Activated naive CD8-positive, alpha-beta T cell (primary cell): ENCODE measurements around the gene PADI4.
"Not testable (repeated sequence)": the region's sequence is repeated elsewhere in the genome, so short reads cannot be mapped to it uniquely, and the experiment has no call there.

Experiments used
- H3K27ac Mint-ChIP-seq: one replicate; pipeline ENCODE4 v1.8.0; 2021; ENCODE audit warnings: mixed read lengths
- H3K27me3 Mint-ChIP-seq: one replicate; pipeline ENCODE4 v1.8.0; 2021; ENCODE audit warnings: mixed read lengths
- H3K36me3 Mint-ChIP-seq: one replicate; pipeline ENCODE4 v1.8.0; 2021; ENCODE audit warnings: mixed read lengths
- H3K4me1 Mint-ChIP-seq: one replicate; pipeline ENCODE4 v1.8.0; 2021; ENCODE audit warnings: low read depth, mixed read lengths
- H3K4me3 Mint-ChIP-seq: one replicate; pipeline ENCODE4 v1.8.0; 2021; ENCODE audit warnings: mild to moderate bottlenecking, mixed read lengths
- H3K9me3 Mint-ChIP-seq: one replicate; pipeline ENCODE4 v1.8.0; 2021; ENCODE audit warnings: low read depth, mixed read lengths

PADI4 gene

DNA sequence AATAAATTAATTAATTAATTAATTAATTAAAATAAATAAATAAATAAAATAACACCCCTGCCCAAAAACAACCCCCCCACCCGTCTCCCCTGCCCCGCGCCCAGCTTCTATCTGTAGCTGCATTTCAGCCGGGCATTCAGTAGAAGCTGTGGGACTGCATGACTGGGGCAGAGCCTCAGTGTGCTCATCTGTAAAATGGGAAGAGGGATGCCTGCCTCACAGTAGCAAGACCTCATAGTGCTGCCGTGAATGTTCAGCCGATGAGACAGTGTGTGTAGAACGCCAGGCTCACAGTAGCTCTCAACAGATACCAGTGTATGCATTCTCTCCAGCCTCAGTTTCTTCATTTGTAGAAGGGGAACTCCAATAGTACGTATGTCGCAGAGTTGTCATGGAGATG is 8.7 kb downstream of the PADI4 start:
- Mint-ChIP-seq H3K36me3 (no peaks in the 10 kb centered on the region), H3K4me3 (no peak overlapping the region), H3K4me1 (peaks cover 4% of the 10 kb centered on the region), H3K27ac (no peak overlapping the region), H3K9me3 (no peaks in the 10 kb centered on the region), H3K27me3 (peaks cover 3% of the 10 kb centered on the region)

DNA sequence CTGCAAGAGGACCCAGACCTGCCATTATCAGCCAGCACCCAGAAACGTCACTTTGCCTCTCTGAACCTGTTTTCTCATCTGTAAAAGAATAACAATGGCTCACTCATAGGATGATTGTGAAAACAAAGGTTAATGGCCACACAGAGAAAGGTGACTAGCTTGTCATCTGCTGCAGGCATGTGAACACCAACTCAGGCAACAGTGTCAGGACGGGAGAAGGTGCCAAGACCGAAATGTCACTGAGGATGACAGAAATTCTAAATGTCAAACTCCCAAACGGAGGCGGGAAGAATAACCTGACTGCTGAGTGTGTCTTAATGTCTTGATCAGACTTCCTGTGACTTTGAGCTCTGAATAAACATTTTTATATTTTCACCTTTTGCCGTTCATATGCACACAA is 10.3 kb downstream of the PADI4 start:
- no peaks in the 10 kb centered on the region for H3K36me3 Mint-ChIP-seq
- peaks cover 3% of the 10 kb centered on the region for H3K27me3 Mint-ChIP-seq
- no peaks in the 10 kb centered on the region for H3K4me1 Mint-ChIP-seq
- H3K27ac Mint-ChIP-seq: no peak overlapping the region
- no peak overlapping the region for H3K4me3 Mint-ChIP-seq
- H3K9me3 Mint-ChIP-seq: no peaks in the 10 kb centered on the region

DNA sequence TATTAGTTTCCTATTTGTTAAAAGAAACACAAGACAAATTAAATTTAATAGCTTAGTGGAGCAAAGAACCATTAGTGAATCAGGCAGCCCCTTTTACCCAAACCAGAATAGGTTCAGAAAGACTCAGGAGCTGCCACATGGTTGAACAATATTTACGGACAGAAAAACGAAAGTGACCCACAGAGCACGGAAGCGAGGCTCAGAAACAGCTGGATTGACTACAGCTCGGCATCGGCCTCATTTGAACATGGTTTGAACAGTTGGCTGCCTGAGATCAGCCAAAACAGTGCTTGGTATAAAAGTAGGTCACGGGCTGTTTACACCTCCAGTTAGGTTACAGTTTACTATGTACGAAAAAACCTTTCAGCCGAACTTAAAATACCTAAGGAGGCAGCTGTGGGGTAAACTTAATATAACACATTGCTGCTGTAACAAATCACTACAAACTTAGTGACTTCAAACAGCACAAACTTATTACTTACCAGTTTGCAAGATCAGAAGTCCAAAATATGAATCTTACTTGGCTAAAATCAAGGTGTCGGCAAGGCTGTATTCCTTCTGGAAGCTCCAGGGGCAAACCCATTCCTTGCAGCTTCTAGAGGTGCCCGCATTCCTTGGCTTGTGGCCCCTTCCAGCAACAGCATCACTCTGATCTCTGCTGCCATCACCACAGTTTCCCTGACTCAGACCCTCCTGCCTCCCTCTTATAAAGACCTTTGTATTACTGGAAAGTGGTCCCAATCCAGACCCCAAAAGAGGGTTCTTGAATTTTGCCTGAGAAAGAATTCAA is 11.8 kb downstream of the PADI4 start:
- H3K36me3 Mint-ChIP-seq: no peaks in the 10 kb centered on the region
- no peak overlapping the region for H3K27ac Mint-ChIP-seq
- no peaks in the 10 kb centered on the region for H3K4me1 Mint-ChIP-seq
- peaks cover 3% of the 10 kb centered on the region for H3K27me3 Mint-ChIP-seq
- peaks cover 3% of the 10 kb centered on the region for H3K9me3 Mint-ChIP-seq
- H3K4me3 Mint-ChIP-seq: no peak overlapping the region

DNA sequence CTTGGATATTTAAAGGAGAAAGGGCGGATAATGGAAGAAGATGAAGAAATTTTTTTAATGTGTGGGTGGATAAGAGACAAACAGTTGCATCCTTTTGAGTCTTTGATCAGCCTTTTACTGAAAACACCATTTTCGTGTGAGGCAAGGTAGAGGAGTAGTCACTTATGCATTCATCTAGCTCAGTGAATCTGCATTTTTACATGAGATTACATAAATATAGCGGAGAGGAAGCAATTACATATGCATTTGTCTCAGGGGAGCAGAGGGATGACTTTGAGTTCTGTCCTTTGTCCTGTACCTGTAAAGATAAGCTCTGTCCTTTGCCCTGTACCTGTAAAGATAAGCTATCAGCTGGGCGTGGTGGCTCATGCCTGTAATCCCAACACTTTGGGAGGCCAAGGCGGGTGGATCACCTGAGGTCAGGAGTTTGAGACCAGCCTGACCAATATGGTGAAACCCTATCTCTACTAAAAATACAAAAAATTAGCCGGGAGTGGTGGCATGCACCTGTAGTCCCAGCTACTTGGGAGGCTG is 13.9 kb downstream of the PADI4 start:
- H3K4me3 Mint-ChIP-seq, H3K4me1 Mint-ChIP-seq, H3K27ac Mint-ChIP-seq: not testable (repeated sequence)

GRCh38 chr1:17328855-17329254 is 20.9 kb downstream of the PADI4 start:
- no peak overlapping the region for H3K4me3 Mint-ChIP-seq
- H3K4me1 Mint-ChIP-seq: no peaks in the 10 kb centered on the region
- peaks cover 7% of the 10 kb centered on the region for H3K27me3 Mint-ChIP-seq
- no peak overlapping the region for H3K27ac Mint-ChIP-seq
- H3K9me3 Mint-ChIP-seq: peaks cover 5% of the 10 kb centered on the region
- H3K36me3 Mint-ChIP-seq: no peaks in the 10 kb centered on the region

More for the DNA sequence above, 13.9 kb downstream of the PADI4 start:
- not testable (repeated sequence) for H3K36me3 Mint-ChIP-seq, H3K27me3 Mint-ChIP-seq, H3K9me3 Mint-ChIP-seq

DNA sequence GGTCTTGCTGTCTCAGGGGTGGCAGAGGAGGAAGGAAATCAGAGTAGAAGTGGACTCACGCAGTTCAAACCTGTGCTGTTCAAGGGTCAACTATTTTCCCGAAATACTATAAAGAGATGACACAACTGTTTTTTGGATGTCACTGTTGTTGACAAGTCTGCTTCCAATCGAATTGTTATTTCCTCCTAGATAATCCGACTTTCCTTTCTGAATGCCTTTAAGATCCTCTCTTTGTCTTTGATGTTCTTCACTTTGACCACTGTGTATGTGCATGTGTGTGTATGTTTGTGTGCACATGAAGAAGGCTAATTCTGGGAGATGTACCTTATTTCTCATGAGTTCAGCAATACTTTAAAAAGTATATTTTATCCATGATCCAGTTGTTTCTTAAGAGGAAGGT is 21.6 kb downstream of the PADI4 start:
- Mint-ChIP-seq H3K4me1 (no peaks in the 10 kb centered on the region), H3K27ac (no peak overlapping the region), H3K27me3 (peaks cover 7% of the 10 kb centered on the region), H3K9me3 (peaks cover 4% of the 10 kb centered on the region), H3K4me3 (no peak overlapping the region), H3K36me3 (no peaks in the 10 kb centered on the region)

- no peaks in the 10 kb centered on the region for H3K9me3 Mint-ChIP-seq
Measured at GRCh38 chr1:17330856-17331255, 22.9 kb downstream of the PADI4 start.

DNA sequence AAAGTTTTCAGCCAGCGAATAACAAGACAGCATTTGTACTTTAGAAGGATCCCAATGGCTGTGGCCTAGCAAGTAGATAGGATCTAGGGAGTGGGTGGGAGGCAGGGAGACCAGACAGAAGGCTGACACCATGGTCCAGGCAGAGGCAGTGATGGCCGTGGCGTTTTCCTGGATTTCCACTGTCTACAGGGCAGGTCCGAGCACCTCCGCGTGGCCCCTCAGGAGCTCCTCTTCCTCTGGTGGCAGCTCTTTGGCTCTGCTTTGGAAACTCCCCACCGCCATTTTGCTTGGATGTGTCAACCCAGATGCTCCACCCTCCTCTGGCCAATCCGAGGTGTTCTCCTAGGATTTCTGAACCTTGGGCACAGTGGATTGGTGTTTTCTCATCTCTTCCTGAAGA is 25.1 kb downstream of the PADI4 start:
- H3K36me3 Mint-ChIP-seq: no peaks in the 10 kb centered on the region
- no peak overlapping the region for H3K27ac Mint-ChIP-seq
- H3K4me3 Mint-ChIP-seq: no peak overlapping the region
- no peaks in the 10 kb centered on the region for H3K9me3 Mint-ChIP-seq
- no peaks in the 10 kb centered on the region for H3K4me1 Mint-ChIP-seq
- peaks cover 7% of the 10 kb centered on the region for H3K27me3 Mint-ChIP-seq

More at GRCh38 chr1:17330856-17331255, 22.9 kb downstream of the PADI4 start:
- Mint-ChIP-seq H3K4me1 (no peaks in the 10 kb centered on the region), H3K27me3 (peaks cover 7% of the 10 kb centered on the region), H3K36me3 (no peaks in the 10 kb centered on the region), H3K4me3 (no peak overlapping the region), H3K27ac (no peak overlapping the region)

DNA sequence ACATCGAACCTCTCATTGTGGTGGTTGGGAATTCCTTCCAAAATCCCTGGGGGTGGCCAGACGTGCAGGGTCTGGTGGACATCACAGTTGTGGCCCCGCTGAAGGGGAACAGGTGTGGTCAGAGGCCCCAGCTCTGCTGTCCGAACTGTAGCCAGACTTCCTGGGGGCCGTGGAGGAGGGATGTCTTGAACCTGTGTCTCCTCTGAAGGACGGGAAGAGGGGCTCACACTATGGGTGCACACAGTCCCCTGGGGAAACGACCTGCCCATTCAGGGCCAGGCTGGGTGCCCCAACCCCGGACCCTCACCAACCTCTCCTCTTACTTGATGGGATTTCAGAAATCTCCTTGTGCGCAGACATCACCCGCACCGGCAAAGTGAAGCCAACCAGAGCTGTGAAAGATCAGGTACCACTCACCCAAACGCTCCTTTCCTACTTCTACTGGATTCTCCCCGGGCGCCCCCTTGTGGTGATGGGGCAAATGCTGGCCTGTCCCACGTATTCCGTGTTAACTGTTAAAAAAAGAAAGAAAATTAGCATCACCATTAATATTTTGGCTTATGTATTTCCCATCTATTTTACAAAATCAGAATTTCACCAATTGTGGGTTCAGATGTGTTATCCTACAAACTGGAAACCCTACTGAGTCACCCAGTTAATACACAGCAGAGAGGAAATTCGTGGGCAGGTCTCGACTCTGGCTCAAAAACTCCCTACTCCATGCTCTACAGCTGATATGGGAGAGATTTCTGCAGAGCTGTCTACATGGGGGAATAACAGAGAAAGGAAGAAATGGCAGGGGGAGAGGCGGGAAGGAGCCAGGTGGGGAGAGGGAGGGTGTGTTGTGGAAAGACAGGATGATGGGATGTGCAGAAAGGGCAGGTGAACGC is 28.1 kb downstream of the PADI4 start:
- peaks cover 6% of the 10 kb centered on the region for H3K27me3 Mint-ChIP-seq
- H3K4me1 Mint-ChIP-seq: no peaks in the 10 kb centered on the region
- H3K4me3 Mint-ChIP-seq: no peak overlapping the region
- H3K36me3 Mint-ChIP-seq: no peaks in the 10 kb centered on the region
- no peaks in the 10 kb centered on the region for H3K9me3 Mint-ChIP-seq
- no peak overlapping the region for H3K27ac Mint-ChIP-seq

DNA sequence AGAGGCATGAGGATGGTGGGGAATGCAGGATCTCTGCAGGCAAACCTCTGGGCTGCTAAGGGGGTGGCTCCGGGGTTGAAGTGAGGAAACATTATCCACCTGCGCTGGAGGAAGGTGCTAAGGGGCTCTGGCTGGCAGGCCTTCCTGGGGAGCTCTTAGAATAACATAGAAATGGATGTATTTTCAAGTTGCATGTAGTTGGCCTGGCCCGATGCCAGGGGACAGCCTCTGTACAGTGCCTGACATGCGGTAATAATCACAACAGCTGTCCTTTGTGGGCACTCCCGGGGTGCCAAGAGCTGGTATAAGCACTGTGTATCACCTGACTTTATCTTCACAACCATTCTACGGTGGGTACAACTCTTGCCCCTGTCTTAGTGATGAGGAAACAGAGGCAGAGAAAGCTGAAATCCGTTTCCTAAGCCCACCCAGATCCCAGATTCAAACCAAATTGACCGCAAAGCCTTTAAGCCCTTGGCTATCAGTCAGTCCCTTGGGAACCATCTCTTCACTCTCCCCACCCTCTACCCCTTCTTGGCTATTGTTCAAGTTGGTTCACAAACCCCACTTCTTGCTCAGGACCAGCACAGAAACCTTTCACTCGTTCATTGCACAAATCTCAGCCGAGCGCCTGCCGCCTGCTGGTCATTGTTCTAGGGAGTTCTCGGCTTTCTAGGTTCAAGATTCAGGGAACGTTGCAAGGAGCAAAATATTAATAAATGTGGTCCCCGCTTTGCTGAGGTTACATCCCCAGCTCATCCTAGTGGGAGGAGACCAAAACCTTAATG is 30.9 kb downstream of the PADI4 start:
- H3K36me3 Mint-ChIP-seq: peaks cover under 1% of the 10 kb centered on the region
- H3K9me3 Mint-ChIP-seq: no peaks in the 10 kb centered on the region
- no peak overlapping the region for H3K27ac Mint-ChIP-seq
- no peak overlapping the region for H3K4me3 Mint-ChIP-seq
- no peaks in the 10 kb centered on the region for H3K4me1 Mint-ChIP-seq
- H3K27me3 Mint-ChIP-seq: peaks cover 4% of the 10 kb centered on the region

DNA sequence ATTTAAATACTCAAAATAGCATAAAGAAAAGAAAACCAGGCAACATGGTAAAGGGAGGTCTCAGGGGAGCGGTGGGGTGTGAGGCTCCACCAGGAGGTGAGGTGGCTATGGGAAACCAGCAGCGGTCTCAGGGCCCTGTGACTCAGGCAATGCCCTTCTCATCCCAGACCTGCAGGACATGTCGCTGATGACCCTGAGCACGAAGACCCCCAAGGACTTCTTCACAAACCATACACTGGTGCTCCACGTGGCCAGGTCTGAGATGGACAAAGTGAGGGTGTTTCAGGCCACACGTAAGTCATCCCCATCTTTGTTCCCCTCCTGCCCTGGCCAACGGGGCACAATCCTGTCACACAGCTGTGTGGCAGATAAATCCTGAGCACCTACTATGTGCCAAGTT is 31.5 kb downstream of the PADI4 start:
- Mint-ChIP-seq H3K4me3 (no peak overlapping the region), H3K27ac (no peak overlapping the region), H3K9me3 (no peaks in the 10 kb centered on the region), H3K4me1 (no peaks in the 10 kb centered on the region), H3K27me3 (peaks cover 4% of the 10 kb centered on the region), H3K36me3 (peaks cover 2% of the 10 kb centered on the region)

DNA sequence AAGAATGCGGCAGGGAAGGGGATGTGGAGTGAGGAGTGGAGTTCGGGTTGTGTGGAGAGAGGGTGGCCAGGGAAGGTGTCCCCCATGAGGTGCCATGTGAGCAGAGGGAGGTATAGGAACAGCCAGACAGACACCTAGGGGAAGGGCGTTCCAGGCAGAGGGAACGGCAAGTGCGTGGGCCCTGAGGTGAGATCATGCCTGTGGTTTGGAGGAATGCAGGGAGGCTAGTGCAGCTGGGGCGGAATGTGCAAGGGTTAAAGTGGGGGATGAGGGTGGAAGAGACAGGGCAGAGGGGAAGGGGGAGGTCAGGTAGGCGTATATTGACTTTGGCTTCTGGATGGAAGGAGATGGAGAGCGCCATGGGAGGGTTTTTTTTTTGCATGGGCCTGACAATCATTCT is 32.4 kb downstream of the PADI4 start:
- H3K27me3 Mint-ChIP-seq: peaks cover 4% of the 10 kb centered on the region
- no peaks in the 10 kb centered on the region for H3K4me1 Mint-ChIP-seq
- H3K4me3 Mint-ChIP-seq: no peak overlapping the region
- no peak overlapping the region for H3K27ac Mint-ChIP-seq
- peaks cover 2% of the 10 kb centered on the region for H3K36me3 Mint-ChIP-seq
- H3K9me3 Mint-ChIP-seq: no peaks in the 10 kb centered on the region

DNA sequence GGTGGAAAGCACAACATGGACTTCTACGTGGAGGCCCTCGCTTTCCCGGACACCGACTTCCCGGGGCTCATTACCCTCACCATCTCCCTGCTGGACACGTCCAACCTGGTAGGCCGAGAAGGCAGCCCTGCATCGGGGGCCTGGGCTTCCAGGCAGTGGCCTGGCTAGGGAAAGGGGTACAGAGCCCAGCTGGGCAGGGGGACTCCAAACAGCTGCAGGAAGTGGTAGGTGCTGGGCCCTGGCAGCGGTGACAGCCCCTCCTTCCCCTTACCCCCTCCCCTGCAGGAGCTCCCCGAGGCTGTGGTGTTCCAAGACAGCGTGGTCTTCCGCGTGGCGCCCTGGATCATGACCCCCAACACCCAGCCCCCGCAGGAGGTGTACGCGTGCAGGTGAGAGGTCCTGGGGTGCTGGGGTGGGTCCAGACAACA is 34.0 kb downstream of the PADI4 start:
- Mint-ChIP-seq H3K27me3 (peaks cover 4% of the 10 kb centered on the region), H3K9me3 (no peaks in the 10 kb centered on the region), H3K36me3 (peaks cover 2% of the 10 kb centered on the region), H3K4me3 (no peak overlapping the region), H3K27ac (no peak overlapping the region), H3K4me1 (no peaks in the 10 kb centered on the region)

- H3K4me3 Mint-ChIP-seq, H3K36me3 Mint-ChIP-seq: not testable (repeated sequence)
Measured at GRCh38 chr1:17345506-17345905, 37.5 kb downstream of the PADI4 start.

More at GRCh38 chr1:17345506-17345905, 37.5 kb downstream of the PADI4 start:
- H3K27ac Mint-ChIP-seq, H3K9me3 Mint-ChIP-seq, H3K27me3 Mint-ChIP-seq, H3K4me1 Mint-ChIP-seq: not testable (repeated sequence)
